HEK293T (cell line): Measurements from ENCODE around the gene RASA2.

Source experiments
- CTCF ChIA-PET: fragments of 350-600 bp; formaldehyde crosslinking; extraction: SDS; loops from one replicate; lab custom pipeline; 2021; ENCODE audit warnings: antibody characterized with exemption, inconsistent platforms; lab: Yijun Ruan, JAX
- POLR2A ChIA-PET: fragments of 350-600 bp; formaldehyde crosslinking; extraction: SDS; loops from one replicate; lab custom pipeline; 2020; ENCODE audit warnings: antibody characterized with exemption, inconsistent platforms; lab: Yijun Ruan, JAX
- DNase-seq: peaks from one replicate; pipeline ENCODE4 v3.0.0; 2012; ENCODE audit warnings: mixed read lengths; ENCODE audit errors: extremely low spot score
- ARNT ChIP-seq: fragments of 450-650 bp; IDR thresholded peaks from 2 replicates; pipeline ENCODE4 v1.6.1; 2017; ENCODE audit warnings: mild to moderate bottlenecking
- BHLHE40 ChIP-seq: fragments of 450-650 bp; IDR thresholded peaks from 2 replicates; pipeline ENCODE4 v1.6.1; 2016; ENCODE audit warnings: mild to moderate bottlenecking, moderate library complexity, borderline replicate concordance
- CTBP1 ChIP-seq: fragments of 450-650 bp; IDR thresholded peaks from 2 replicates; pipeline ENCODE4 v1.6.1; 2016; ENCODE audit warnings: borderline replicate concordance
- ELF4 ChIP-seq: fragments of 450-650 bp; IDR thresholded peaks from 2 replicates; pipeline ENCODE4 v1.6.1; 2017; ENCODE audit warnings: antibody characterized with exemption
- FOXA1 ChIP-seq: fragments of 450-650 bp; IDR thresholded peaks from 2 replicates; pipeline ENCODE4 v1.6.1; 2016; ENCODE audit warnings: mild to moderate bottlenecking
- FOXK2 ChIP-seq: fragments of 450-650 bp; IDR thresholded peaks from 2 replicates; pipeline ENCODE4 v1.6.1; 2016; ENCODE audit warnings: mild to moderate bottlenecking
- FOXM1 ChIP-seq: fragments of 450-650 bp; IDR thresholded peaks from 2 replicates; pipeline ENCODE4 v1.6.1; 2017; ENCODE audit warnings: mild to moderate bottlenecking, borderline replicate concordance
- HDGF ChIP-seq: fragments of 450-650 bp; IDR thresholded peaks from 2 replicates; pipeline ENCODE4 v1.6.1; 2017; ENCODE audit warnings: antibody characterized with exemption, borderline replicate concordance
- L3MBTL2 ChIP-seq: fragments of 450-650 bp; conservative IDR thresholded peaks from 2 replicates; pipeline ENCODE4 v1.6.1; 2016; ENCODE audit warnings: mild to moderate bottlenecking
- LEF1 ChIP-seq: fragments of 450-650 bp; IDR thresholded peaks from 2 replicates; pipeline ENCODE4 v1.6.1; 2017; ENCODE audit warnings: mild to moderate bottlenecking, borderline replicate concordance
- NFRKB ChIP-seq: fragments of 450-650 bp; IDR thresholded peaks from 2 replicates; pipeline ENCODE4 v1.6.1; 2016; ENCODE audit warnings: mild to moderate bottlenecking, moderate library complexity
- PKNOX1 ChIP-seq: fragments of 450-650 bp; IDR thresholded peaks from 2 replicates; pipeline ENCODE4 v1.6.1; 2016
- SP1 ChIP-seq: fragments of 450-650 bp; IDR thresholded peaks from 2 replicates; pipeline ENCODE4 v1.6.1; 2017
- SUZ12 ChIP-seq: fragments of 450-650 bp; IDR thresholded peaks from 2 replicates; pipeline ENCODE4 v1.6.1; 2016; ENCODE audit warnings: mild to moderate bottlenecking
- TARDBP ChIP-seq: fragments of 450-650 bp; IDR thresholded peaks from 2 replicates; pipeline ENCODE4 v1.6.1; 2016
- ZNF384 ChIP-seq: fragments of 450-650 bp; IDR thresholded peaks from 2 replicates; pipeline ENCODE4 v1.6.1; 2016

RASA2 gene

GRCh38 chr3:141642215-141642614, 155.4 kb downstream of the RASA2 start:
- CTCF ChIA-PET: no interaction called here

GRCh38 chr3:141643391-141643790, 156.6 kb downstream of the RASA2 start:
- CTCF ChIA-PET: no interaction called here
- no peak for DNase-seq
- TF ChIP-seq FOXM1 (no peak), NFRKB (no peak), PKNOX1 (no peak), ARNT (no peak), TARDBP (no peak)
- POLR2A ChIA-PET: no interaction called here

More at GRCh38 chr3:141642215-141642614, 155.4 kb downstream of the RASA2 start:
- POLR2A ChIA-PET: no interaction called here
- DNase-seq: no peak
- TF ChIP-seq BHLHE40 (no peak), NFRKB (no peak), FOXA1 (no peak), ARNT (no peak), FOXM1 (no peak), ZNF384 (no peak), TARDBP (no peak), HDGF (no peak), CTBP1 (no peak), LEF1 (no peak), SUZ12 (no peak), ELF4 (no peak), L3MBTL2 (no peak), PKNOX1 (no peak), FOXK2 (no peak), SP1 (no peak)

DNA sequence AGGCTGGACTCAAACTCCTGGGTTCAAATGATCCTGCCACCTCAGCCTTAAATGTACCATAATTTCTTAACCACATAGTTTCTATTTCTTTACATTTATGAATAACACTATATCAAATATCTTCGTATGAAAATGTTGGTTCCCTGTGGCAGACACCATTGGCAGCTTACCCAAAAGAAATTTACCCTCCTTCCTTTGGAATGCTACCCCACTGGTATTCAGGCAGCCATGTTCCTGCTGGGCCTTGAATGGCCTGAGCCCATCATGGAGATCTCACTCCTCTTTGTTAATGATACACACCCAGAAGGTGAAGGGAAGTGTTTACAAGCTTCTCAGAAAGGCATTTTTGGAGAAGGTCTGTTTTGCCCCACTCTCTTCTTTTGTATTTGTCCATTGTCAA, 157.0 kb downstream of the RASA2 start:
- ChIA-PET POLR2A (no interaction called here), CTCF (no interaction called here)
- DNase-seq: no peak
- no peak for TF ChIP-seq SUZ12
- no peak for TF ChIP-seq ZNF384
- no peak for TF ChIP-seq SP1
- TF ChIP-seq TARDBP: no peak
- no peak for TF ChIP-seq HDGF

DNA sequence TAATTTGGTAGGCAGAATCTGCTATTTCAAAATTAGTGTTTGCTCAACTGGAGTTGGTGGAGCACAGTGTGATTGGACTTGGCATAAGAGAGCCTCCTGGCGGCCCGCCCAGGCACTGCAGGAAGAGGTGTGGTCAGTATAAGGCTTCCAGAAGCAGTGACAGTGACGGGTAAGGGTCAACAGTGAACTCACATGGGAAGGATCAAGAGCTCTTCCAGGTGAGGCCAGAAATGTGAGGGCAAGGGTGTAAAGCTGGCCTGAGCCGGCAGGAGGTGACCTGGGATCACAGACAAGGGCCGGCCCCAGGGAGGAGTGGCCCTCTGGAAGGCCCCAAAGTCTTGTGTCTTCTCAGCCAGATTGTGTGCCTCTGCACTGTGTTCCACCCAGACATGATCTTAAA, 158.1 kb downstream of the RASA2 start:
- TF ChIP-seq NFRKB: no peak
- TF ChIP-seq TARDBP: no peak
- TF ChIP-seq ARNT: no peak
- no peak for TF ChIP-seq PKNOX1
- no peak for TF ChIP-seq SUZ12
- TF ChIP-seq BHLHE40: no peak
- no peak for TF ChIP-seq CTBP1
- no peak for TF ChIP-seq LEF1
- no peak for TF ChIP-seq FOXA1
- TF ChIP-seq HDGF: no peak
- no peak for TF ChIP-seq FOXK2
- TF ChIP-seq FOXM1: no peak
- no peak for TF ChIP-seq ZNF384
- peak; percentile 65 for DNase-seq
- CTCF ChIA-PET: interaction anchor here (0.7 kb wide), 2 partner anchors 15 to 235 kb away, joined by 4 to 7 read pairs; no protein-coding TSS in a partner anchor
- POLR2A ChIA-PET: no interaction called here

DNA sequence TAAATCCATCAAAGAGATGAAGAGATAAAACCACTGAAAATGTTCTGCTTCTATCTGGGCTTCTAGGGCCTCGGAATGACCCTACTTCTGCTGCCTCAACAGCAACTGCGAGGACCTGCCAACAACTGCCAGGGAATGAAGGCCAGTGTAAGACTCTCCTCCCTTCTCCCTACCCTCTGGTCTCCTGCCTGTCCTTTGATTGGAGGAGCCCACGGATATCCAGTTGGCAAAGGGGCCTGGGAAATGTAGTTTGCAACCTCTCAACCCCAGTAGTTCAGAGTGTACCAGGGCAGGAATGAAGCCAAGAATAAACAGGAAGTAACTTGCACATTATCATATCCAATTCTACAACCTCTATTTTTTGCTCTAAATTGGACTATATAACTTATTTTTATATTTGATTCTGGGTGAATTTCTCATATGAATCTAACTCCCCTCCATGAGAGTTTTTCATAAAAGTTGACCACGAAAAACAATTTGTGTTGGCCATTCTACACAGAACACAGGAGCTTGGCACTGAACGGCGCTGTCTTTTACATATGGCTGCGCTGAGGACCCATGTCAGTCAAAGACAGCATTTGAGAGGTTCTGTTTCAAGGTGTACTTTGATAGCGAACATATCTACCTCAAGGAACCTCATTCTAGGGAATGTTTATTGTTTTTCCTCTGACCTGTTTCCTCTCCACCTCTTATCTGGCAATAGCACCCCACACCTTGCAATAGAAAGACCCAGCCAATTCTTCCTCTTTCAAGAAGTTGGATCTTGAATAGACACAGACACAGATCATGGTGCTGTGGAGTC, 160.1 kb downstream of the RASA2 start:
- DNase-seq: peak; percentile 64
- CTCF ChIA-PET: no interaction called here
- POLR2A ChIA-PET: no interaction called here
- TF ChIP-seq ZNF384 (no peak), SP1 (no peak), L3MBTL2 (no peak), BHLHE40 (no peak), SUZ12 (no peak), ARNT (no peak), PKNOX1 (no peak), HDGF (no peak), FOXM1 (no peak), FOXA1 (no peak), CTBP1 (no peak), FOXK2 (no peak), LEF1 (no peak), NFRKB (no peak), TARDBP (no peak), ELF4 (no peak)

DNA sequence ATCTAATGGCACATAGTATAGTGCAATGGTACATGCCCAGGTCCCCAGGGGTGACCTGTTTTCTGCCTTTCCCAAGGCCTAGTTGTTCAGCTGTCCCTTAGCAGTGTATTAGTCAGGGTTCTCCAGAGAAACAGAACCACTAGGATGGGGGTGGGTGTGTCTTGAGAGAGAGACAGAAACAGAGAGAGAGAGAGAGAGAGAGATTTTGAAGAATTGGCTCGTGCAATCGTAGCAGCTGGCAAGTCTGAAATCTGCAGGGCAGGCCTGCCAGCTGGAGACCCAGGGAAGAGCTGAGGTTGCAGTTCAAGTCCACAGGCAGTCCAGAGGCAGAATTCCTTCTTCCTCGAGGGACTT, 160.7 kb downstream of the RASA2 start:
- TF ChIP-seq BHLHE40 (no peak), ARNT (no peak), HDGF (no peak), FOXK2 (no peak), TARDBP (no peak), SUZ12 (no peak), NFRKB (no peak)
- ChIA-PET CTCF (no interaction called here), POLR2A (no interaction called here)
- DNase-seq: no peak
